ENCODE results near the gene CBARP.

The CBARP gene

DNA sequence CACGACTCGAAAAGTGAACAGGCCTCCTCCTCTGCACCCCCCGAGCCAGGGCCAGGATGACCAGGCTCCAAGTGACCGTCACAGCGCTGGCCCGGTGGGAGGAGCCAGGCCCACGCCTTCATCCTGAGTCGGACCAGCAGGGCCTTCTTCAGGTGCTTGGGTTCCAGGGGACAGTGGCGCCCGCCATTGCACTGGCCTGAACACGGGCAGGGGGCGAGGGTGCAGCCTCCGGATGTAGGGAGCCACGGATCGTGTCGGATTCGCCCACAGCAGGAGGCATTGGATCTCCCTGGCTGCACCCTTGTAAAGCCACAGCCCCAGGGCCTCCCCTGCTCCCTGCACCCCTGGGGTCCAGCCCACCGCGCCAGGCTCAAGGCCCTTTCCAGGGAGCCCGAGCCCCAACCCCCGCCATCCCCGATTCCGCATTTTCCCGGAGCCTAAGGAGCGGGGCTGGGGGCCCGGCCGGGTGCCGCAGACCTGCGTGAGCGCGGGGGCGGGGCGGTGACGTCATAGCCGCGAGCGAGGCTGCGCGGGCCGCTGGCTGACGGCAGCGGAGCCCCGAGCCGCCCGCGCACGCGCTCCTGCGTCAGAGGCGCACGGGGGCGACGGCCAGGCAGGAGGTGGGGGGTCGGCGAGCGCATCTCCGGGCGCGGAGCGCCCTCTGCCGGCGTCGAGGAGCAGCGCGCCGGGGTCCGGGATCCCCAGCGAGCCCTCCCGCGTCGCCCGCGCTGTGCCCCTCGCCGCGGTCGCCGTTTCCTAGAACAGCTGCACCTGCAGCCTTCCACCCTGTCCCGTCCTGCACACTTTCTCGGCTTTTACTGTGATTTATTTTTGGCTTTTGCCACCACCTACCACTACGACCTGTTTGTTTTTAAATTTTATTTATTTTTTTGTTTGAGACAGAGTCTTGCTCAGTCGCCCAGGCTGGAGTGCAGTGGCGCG lies 2.3 kb upstream of the CBARP start:
- peak; percentile 85 for DNase-seq

DNA sequence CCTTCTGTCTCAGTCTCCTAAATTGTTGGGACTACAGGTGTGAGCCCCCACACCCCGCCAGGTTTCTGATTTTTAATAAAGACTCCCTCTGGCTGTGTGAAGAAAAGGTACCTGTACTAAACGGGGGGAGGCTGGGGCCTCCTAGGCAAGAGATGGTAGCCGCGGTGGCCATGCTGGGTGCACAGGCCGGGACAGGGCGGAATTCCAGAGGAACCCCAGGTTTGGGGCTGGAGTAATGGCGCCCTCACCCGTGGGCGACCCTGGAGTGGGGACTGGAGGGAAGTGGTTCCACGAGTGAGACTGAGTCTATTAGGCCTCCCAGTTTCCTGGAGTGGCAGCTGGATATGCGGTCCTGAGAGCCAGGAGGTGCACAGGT lies 1.6 kb upstream of the CBARP start:
- DNase-seq = no peak

DNA sequence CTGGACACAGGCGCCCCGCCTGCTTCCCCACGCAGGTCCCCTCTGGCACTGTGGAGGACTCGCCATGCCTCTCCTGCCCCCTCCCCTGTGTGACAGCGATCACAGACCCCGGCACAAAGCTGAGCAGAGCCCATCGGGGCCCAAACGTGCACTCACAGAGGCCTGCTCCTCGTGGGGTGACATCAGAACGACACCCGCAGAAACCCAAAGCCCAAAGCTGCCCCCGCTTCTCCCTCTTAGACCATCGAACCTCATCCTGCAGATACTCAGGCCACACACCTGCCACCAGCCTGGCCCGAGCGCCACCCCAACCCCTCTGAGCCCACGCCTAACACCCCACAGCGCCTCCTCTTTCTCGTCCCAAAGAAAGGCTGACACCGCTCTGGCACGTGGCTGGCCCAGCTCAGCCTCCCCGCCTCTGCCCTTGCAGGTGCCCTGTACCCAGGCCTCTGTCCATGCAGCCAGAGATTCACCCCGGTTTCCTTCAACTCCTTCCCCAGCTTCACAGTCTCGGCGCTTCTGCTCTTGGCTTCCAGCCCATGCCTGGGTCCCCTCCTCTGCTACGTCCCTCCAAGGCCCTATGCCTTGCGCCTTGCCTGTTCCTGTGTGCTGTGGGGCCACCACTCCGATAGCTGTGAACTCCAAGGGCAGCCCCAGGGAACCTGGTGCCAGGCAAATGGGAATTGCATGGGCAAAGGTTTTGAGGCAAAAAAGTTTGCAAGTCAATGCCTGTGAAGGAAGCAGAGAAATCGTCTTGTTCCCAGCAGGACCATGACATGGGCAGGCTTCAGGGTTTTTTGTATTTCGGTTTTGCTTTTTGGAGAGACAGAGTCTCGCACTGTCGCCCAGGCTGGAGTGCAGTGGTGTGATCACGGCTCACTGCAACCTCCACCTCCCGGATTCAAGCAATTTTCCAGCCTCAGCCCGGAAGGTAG lies 831 bp upstream of the CBARP start:
- no peak for DNase-seq

DNA sequence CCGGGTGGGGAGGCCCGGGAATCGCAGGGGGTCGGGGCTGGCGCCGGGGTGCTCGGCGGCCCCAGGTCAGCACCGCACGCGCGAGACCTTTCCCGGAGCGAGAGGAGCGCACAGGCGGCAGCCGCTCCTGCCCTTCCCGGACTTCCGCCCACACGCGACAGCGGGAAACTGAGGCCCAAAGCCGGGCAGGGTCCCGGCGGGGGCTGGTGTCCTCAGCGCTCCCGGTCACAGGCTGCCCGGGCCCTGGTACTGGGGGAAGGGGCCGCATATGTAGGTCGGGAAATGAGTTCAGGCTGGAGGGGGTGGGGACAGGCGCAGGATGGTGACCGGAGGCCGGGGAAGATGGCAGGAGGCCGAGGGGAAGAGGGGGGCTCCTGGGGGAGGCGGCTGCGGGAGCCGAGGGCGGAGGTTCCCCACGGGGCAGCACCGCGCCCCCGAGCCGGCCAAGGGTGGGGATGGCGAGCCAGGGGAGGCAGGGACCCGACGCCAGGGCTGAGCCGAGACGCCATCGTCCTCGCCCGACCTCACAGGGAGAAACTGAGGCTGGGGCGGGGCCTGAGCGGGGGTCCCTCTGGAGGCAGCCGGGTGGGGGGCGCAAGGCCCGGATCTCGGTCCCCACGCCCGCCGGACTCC lies 662 bp downstream of the CBARP start:
- DNase-seq = peak; percentile 50

DNA sequence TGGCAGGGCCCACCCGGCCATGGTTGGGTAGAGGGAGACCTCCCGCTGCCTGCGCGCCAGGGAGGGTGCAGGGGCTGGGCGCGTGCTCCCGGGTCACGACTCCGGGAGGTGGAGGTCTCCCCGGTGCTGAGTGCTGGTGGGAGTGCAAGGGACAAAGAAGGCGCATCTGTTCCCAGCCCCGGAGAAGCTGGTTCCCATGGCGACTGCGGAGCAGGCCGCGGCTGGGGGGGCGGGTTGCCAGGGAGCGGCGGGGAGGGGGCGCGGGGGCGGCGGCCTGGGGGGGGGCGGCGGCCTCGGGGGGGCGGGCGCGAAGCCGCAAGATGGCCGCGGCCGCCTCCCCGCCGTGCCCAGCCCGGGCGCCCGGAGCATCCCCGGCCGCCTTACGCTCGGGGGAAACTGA lies 1.2 kb downstream of the CBARP start:
- no peak for DNase-seq

DNA sequence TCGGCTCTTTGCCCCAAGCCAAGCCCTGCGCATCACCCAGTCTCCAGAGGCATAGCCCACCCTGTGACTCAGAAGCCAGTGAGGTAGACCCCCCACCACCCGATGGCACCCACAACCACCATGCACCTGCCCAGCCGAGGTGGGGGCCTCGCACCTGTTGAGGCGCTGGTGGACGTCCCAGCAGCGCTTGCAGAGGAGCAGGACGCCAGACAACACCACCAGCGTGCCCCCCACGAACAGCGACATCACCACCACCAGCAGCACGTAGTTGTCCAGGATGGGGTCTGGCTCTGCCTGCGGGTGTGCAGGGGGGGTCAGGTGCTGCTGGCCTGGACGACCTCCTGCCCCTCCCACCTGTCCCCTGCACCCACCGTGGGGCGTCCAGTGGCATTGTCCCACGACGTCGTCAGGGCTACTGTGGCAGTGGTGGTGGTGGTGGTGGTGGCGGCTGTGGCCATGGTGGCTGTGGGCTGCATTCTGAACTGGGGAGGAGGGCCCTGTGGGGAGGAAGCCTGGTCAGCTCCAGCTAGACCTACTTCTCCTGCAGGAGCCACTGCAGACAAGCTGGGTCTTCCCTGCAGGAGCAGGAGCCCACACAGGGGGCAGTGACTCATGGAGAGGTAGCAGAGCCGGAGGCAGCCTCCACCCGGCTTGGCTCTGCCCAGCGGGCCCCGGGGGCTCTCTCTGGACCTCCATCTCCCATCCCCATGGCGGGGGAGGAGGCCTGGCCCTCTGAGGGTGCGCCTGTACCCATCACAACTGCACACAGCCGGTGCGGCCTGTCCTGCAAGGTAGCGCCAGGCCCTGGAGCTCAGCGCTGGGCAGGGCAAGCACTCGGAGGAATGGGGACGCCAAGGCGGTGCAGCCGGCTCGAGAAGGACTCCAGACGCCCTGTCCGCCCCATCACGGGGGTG lies 1.9 kb downstream of the CBARP start:
- no peak for DNase-seq

DNA sequence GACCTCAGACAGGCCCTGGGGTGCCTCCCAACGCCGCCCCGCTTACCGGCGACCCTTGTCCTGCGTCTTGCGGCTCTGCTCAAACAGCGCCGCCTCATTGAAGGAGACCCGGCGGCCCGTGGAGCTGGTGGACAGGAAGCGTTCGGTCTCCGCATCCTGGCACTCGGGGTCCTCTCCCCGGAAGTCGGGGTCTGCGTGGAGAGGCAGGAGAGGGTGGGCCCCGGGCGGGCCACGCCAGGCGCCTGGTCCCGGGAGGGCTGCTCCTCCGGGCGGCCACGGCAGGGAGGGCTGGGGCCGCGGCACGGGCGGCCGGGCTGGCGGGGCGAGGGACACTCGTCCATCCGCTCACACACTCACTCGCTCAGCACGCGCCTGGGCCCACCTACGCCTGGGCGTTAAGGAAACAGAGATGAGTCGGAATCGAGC lies 2.8 kb downstream of the CBARP start:
- DNase-seq = no peak

DNA sequence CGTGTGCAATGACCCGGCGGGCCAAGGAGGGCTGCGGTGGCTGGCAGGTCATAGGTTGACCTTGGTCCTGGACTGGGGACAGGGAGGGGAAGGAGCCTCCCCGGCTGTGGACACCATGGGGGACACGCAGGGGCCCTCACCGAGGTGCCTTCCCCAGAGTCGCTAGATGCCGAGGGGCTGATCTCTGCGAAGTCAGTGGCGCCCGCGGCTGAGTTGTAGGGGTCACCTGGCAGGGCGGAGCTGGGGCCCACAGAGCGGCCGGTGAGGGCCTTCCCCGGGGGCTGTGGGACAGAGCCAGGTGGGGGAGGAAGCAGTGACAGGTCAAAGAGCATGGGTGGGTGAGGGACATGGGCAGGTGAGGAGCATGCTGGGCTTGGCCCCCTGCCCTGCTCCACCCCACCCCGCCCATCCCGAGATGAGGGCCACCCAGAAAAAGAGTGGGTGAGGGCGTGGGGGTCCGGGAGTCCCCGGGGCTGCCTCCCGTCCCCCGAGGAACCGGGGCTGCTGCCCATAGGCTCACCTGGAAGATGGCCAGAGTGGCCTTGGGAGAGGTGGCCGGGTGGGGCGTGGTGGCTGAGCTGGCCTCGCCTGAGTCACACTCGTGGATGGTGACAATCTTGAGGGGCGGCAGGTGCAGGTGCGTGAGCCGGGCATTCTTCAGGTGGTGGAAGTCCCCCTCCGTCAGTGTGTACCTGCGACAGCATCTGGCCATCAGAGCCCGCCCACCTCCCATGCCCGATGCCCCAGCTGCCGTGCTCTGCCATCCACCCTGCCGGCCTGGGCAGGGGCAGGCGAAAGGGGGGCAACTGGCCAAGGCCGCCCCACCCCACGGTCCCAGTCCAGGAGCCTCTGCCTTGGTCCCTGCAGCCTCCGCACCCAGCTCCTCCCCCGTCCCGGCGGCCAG lies 3.5 kb downstream of the CBARP start:
- no peak for DNase-seq

DNA sequence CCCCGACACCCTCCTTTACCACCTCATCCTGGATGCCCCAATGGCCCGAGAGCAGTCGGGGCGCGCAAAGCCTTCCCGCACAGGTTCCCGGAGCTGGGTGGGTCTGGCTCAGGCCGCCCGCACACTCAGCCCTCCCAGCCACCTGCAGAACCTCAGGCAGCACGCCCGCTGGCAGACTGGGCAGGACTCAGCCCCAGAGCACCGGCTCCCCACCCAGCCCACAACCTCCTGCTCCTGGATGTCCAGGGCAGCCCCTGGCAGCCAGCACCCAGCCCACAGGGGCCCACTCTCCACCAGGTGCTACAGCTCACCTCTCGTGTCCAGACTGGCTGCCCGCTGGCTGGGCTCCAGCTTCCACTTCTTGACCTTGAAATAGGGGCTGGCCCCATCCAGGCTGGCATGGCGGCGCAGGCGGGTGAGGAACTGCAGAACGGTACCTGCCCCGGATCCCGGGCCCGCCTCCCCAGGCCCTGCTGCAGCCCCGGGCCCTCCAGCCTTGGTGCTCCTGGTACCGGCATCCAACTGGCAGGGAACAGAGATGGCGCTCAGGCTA lies 4.6 kb downstream of the CBARP start:
- no peak for DNase-seq

DNA sequence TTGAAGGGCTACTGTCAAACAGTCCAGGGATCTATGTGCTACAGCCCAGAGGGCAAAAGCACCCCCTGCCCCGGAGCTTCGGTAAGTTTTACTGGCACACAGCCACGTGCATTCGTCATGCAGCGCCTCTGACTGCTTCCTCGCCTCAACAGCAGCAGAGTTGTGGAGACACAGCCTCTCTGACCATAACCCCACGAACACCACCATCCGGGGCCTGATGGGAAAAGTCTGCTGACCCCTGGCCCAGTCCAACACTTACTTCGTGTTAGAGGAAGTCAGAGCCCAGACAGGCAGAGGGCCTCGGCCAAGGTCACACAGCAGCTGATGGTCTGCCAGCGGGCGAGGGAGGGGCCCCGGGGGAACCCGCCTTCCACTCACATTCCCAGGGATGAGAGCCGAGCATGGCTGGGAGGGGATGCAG lies 5.1 kb downstream of the CBARP start:
- DNase-seq = no peak

DNA sequence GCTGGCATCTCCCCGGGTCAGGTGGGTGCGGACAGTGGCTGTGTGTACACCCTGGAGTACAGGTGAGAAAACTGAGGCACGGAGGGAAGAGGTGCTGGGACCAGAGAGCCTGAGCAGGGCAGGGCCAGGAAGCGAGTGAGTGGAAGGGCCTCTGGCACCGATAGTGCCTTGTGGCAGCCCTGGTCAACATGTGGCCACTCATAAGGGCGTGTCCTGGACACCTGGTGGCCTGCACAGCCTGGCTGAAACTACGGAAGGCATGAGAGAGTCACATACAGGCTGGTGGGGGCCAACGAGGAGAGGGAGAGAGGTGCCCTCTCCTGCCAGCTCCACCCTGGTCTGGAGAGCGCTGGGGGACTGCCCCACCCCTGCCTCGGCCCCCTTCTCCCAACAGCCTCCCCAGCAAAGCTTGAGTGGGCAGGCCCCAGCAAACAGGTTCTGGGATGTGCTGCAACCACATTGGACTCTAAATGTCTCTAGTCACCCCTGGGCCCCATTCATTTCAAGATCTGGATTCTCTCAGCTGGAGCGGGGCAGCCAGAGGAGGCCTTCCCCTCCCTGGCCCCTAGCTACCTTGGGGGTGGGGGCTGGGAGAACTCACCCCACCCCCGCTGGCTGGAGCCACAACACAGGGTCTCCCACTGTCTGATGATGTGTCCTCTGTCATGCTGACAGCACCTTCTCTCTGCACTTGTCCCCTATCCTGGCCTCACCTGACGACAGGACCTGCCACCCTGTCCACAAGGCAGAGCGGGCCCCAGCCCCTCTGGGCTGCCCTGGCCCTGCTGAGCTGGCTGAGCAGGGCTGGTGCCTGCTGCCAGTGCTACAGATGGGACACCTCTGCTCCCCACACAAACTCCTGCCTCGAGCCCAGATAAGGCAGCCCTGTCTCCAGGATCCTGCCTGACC lies 5.8 kb downstream of the CBARP start:
- peak; percentile 42 for DNase-seq

DNA sequence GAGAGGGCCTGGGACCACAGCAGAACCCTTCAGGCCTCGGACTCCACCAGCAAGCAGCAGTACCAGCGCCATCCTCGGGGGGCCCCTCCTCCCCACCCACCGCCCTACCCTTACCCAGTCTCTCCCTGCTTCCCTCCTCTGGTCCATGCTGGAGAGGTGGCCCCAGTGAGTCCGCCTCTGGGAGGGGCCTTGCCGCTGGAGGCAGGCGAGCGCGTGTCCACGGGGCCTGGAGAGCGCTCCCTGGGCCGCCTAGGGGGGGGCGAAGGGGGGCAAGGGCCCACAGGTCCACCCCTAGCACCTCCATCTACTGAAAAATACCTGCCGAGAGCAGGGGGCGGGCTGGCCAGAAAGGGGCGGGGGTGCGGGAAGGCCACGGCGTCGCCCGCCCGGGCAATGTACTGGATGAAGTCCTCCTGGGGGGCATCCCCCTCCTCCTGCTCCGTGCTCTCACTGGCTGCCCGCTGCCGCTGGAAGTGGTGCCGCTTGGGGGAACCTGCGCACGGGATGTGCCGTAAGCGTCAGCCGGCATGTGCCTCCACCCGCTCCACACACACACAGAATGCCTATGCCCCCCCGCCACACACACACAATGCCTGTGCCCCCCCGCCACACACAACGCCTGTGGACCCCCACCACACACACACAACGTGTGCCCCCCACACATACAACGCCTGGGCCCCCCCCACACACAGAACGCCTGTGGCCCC lies 6.9 kb downstream of the CBARP start:
- no peak for DNase-seq

DNA sequence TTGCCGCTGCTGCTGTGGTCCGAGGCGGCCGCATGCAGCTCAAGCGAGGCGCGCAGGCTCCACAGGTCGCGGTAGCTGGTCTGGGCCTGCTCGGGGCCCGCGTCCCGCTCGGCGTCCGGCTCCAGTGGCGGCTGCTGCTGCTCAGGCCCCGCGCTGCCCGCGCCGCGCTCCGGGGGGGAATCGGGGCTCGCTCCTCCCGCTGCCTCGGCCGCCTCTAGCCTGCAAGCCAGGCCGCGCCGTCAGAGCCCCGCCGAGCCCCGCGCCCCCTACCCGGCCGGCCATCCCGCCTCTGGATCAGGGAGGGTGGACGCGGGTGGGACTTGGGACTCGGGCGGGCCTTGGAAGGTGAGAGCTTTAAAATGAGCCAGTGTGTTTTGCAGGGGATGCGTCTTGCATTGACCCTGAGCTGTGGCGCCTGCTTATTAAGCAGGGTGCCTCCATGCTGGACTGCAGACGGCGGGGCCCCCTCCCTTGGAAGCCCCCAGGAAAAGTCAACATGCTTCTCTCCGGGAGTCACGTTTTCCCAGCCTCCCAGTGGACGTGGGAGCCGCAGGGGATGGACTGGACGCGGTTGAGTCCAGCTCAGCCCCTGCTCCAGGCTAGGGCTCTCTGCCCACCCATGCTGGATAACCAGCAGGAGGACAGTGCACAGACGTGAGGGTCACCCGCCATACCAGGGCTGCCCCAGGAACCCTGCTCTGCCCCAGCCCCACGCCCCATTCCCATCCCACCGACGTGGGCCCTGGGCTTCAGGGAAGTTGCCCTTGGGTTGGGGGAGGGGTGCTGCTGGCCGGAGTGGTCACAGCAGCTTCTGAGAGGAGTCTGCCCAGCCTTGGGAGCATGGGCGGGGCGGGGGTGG lies 7.7 kb downstream of the CBARP start:
- no peak for DNase-seq

DNA sequence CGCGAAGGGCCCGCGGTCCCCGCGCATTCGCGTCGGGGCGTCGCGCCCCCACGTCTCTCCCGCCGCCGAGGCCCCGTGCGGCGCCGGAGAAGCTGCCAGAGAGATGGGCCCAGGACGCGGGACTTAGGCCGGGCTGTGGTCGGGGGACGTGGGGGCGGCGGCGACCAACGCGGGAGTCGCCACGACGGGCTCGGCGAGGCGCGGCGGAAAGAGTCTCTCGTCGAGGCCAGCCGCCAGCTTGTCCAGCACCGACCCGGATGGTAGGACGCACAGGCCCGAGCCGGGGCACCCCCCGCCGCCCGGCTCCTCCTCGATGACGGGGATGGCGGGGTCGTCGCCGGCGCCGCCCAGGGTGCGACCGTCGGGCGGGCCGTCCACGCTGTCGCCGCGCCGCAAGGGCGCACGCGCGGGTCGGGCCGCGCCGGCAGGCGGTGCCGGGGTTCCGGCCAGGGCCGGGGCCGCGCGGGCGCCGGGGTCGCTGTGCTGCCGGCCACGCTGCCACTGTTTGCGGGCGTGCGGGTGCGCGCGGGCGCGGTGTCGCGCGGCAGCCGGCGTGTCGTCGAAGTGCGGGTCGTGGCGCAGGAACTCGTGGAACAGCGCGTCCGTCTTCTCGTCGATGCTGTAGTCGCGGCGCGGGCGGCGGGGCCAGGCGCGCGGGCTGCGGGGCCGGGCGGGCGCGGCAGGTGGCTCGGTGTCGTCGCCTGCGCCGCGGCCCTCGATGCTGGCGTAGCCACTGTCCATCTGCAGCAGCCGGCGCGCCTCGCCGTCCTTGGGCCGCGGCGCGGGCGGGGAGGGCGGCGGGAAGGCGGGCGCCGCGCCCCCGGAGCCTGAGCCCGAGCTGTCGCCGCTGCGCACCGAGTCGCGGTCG lies 8.5 kb downstream of the CBARP start:
- no peak for DNase-seq

DNA sequence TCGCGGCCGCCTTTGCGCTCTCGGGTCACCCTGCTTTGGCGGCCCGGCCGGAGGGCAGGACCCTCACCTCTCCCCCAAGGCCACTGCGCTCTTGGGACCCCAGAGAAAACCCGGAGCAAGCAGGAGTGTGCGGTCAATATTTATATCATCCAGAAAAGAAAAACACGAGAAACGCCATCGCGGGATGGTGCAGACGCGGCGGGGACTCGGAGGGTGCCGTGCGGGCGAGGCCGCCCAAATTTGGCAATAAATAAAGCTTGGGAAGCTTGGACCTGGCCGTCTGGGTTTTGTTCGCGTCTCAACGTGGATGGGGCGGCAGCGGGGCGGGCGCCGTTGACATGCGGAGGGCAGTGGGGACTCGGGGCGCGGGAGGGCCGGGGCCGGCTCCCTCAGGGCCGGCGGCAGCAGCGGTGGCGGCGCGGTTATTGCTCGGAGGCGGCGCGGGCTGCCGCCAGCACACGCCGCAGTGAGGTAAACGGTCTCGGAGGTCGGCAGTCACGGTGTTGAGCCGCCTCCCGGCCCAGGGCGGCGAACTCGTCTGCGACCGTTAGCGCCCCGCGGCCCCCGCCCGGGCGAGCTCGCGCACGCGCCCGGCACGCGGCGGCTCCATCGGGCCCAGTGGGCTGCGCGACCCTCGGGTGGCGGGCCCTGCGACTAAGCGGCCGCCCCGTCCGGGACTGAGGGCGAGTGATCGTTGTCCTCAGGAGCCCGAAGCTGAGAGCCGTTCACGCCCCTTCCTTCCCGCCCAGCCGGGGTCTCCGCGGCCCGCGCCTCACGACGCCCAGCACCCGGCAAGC lies 9.4 kb downstream of the CBARP start:
- DNase-seq = no peak

Measured in right kidney (tissue), 1 donor.